H9 (cell line): Measurements from ENCODE around the gene NOS1AP. TPM values are rescaled to one million over a fixed set of nuclear protein-coding genes. Genes with fewer than 3 reads are reported as not detected.

ENCODE experiments used
- DNase-seq: peaks from one replicate; pipeline ENCODE4 v3.0.0-alpha.2; 2017
- H2AFZ ChIP-seq: one replicate; pipeline ENCODE4 v1.6.1; 2013; ENCODE audit warnings: mild to moderate bottlenecking, low read length, control low read depth, moderate library complexity
- H2AK5ac ChIP-seq: 2 replicates; pipeline ENCODE4 v1.6.1; 2013; ENCODE audit warnings: low read length, control low read depth, mixed read lengths; ENCODE audit not compliant: insufficient read length
- H2BK120ac ChIP-seq: one replicate; pipeline ENCODE4 v1.6.1; 2013; ENCODE audit warnings: low read depth, mild to moderate bottlenecking, low read length, control low read depth, inconsistent platforms; ENCODE audit not compliant: poor library complexity, severe bottlenecking
- H2BK12ac ChIP-seq: 2 replicates; pipeline ENCODE4 v1.6.1; 2013; ENCODE audit warnings: low read length, control low read depth, mixed read lengths, low read depth; ENCODE audit not compliant: insufficient read length
- H2BK15ac ChIP-seq: 2 replicates; pipeline ENCODE4 v1.6.1; 2013; ENCODE audit warnings: low read depth, low read length, control low read depth
- H2BK20ac ChIP-seq: one replicate; pipeline ENCODE4 v1.6.1; 2013; ENCODE audit warnings: low read depth, mild to moderate bottlenecking, low read length, control low read depth, inconsistent platforms; ENCODE audit not compliant: poor library complexity, severe bottlenecking
- H2BK5ac ChIP-seq: 2 replicates; pipeline ENCODE4 v1.6.1; 2013; ENCODE audit warnings: low read length, control low read depth, mixed read lengths; ENCODE audit not compliant: insufficient read length
- H3K14ac ChIP-seq: 2 replicates; pipeline ENCODE4 v1.6.1; 2013; ENCODE audit warnings: low read length, control low read depth; ENCODE audit not compliant: insufficient read depth
- H3K18ac ChIP-seq: 2 replicates; pipeline ENCODE4 v1.6.1; 2013; ENCODE audit warnings: low read depth, mild to moderate bottlenecking, mixed read lengths, low read length, control low read depth; ENCODE audit not compliant: insufficient read length
- H3K23ac ChIP-seq: 2 replicates; pipeline ENCODE4 v1.6.1; 2013; ENCODE audit warnings: low read length, control low read depth, mixed read lengths, low read depth; ENCODE audit not compliant: insufficient read length
- H3K23me2 ChIP-seq: 2 replicates; pipeline ENCODE4 v1.6.1; 2013; ENCODE audit warnings: low read depth, mild to moderate bottlenecking, mixed read lengths, low read length, control low read depth; ENCODE audit not compliant: insufficient read length, poor library complexity, severe bottlenecking
- H3K27ac ChIP-seq: 2 replicates; pipeline ENCODE4 v1.5.1; 2013; ENCODE audit warnings: low read length, control low read depth, mixed read lengths, low read depth; ENCODE audit not compliant: insufficient read length
- H3K27me3 ChIP-seq: 2 replicates; pipeline ENCODE4 v1.6.1; 2013; ENCODE audit warnings: low read length, control low read depth, inconsistent platforms; ENCODE audit not compliant: insufficient read depth
- H3K4ac ChIP-seq: 2 replicates; pipeline ENCODE4 v1.6.1; 2013; ENCODE audit warnings: low read depth, mild to moderate bottlenecking, control low read depth, inconsistent platforms, low read length, moderate library complexity
- H3K4me1 ChIP-seq: 2 replicates; pipeline ENCODE4 v1.6.1; 2013; ENCODE audit warnings: low read length, control low read depth, inconsistent platforms; ENCODE audit not compliant: insufficient read depth
- H3K4me2 ChIP-seq: 2 replicates; pipeline ENCODE4 v1.6.1; 2013; ENCODE audit warnings: low read length, control low read depth, mixed read lengths; ENCODE audit not compliant: insufficient read length, insufficient read depth
- H3K56ac ChIP-seq: 2 replicates; pipeline ENCODE4 v1.6.1; 2013; ENCODE audit warnings: low read depth, mild to moderate bottlenecking, mixed read lengths, low read length, control low read depth; ENCODE audit not compliant: insufficient read length
- H3K79me1 ChIP-seq: 2 replicates; pipeline ENCODE4 v1.6.1; 2013; ENCODE audit warnings: low read depth, mild to moderate bottlenecking, moderate library complexity, low read length, control low read depth, inconsistent platforms; ENCODE audit not compliant: insufficient read depth, poor library complexity, severe bottlenecking
- H3K79me2 ChIP-seq: 2 replicates; pipeline ENCODE4 v1.6.1; 2013; ENCODE audit warnings: low read length, control low read depth, inconsistent platforms; ENCODE audit not compliant: insufficient read depth
- H3K9ac ChIP-seq: 2 replicates; pipeline ENCODE4 v1.6.1; 2013; ENCODE audit warnings: low read length, control low read depth, mixed read lengths; ENCODE audit not compliant: insufficient read length; ENCODE audit errors: extremely low read depth
- H3K9me3 ChIP-seq: one replicate; pipeline ENCODE4 v1.6.1; 2013; ENCODE audit warnings: low read depth, low read length, inconsistent platforms; ENCODE audit not compliant: control insufficient read depth
- H3T11ph ChIP-seq: one replicate; pipeline ENCODE4 v1.6.1; 2013; ENCODE audit warnings: mild to moderate bottlenecking, low read length, control low read depth, inconsistent platforms
- H4K20me1 ChIP-seq: one replicate; pipeline ENCODE4 v1.6.1; 2013; ENCODE audit not compliant: control insufficient read depth, insufficient read length, insufficient read depth
- H4K5ac ChIP-seq: 2 replicates; pipeline ENCODE4 v1.6.1; 2013; ENCODE audit warnings: low read depth, mild to moderate bottlenecking, mixed read lengths, low read length, control low read depth; ENCODE audit not compliant: insufficient read length
- H4K8ac ChIP-seq: replicated peaks from 2 replicates; pipeline ENCODE4 v1.6.1; 2013; ENCODE audit warnings: low read length, control low read depth, mixed read lengths, low read depth; ENCODE audit not compliant: insufficient read length
- H4K91ac ChIP-seq: 2 replicates; pipeline ENCODE4 v1.6.1; 2013; ENCODE audit warnings: low read depth, mild to moderate bottlenecking, moderate library complexity, mixed read lengths, low read length, control low read depth; ENCODE audit not compliant: insufficient read length
- H3K27ac Mint-ChIP-seq, 3 experiments: 2 replicates in 2 of 3; 3 replicates in 1 of 3; pipeline ENCODE4 v1.8.0; 2020 to 2021; ENCODE audit warnings: mixed read lengths in 3 of 3, mild to moderate bottlenecking in 1 of 3, moderate library complexity in 1 of 3
- H3K27me3 Mint-ChIP-seq: 2 replicates; pipeline ENCODE4 v1.8.0; 2021; ENCODE audit warnings: low read depth, mild to moderate bottlenecking, moderate library complexity, mixed read lengths
- H3K36me3 Mint-ChIP-seq, 3 experiments: 2 replicates in 2 of 3; 3 replicates in 1 of 3; pipeline ENCODE4 v1.8.0; 2020 to 2021; ENCODE audit warnings: low read depth in 3 of 3, mixed read lengths in 3 of 3; ENCODE audit not compliant: insufficient read depth in 1 of 3
- H3K4me1 Mint-ChIP-seq, 2 experiments: 2 replicates each; pipeline ENCODE4 v1.8.0; 2020; ENCODE audit warnings: mixed read lengths in 2 of 2
- H3K4me3 Mint-ChIP-seq, 2 experiments: 2 replicates in 1 of 2; 3 replicates in 1 of 2; pipeline ENCODE4 v1.8.0; 2020 to 2021; ENCODE audit warnings: mild to moderate bottlenecking in 2 of 2, mixed read lengths in 2 of 2, moderate library complexity in 1 of 2
- H3K9me3 Mint-ChIP-seq, 2 experiments: 2 replicates in 1 of 2; 3 replicates in 1 of 2; pipeline ENCODE4 v1.8.0; 2020; ENCODE audit warnings: mild to moderate bottlenecking in 2 of 2, mixed read lengths in 2 of 2, moderate library complexity in 1 of 2
- WGBS: extraction: QIAGEN DNeasy Blood & Tissue Kit; methylation state at CpG from one replicate; pipeline ENCODE4 v1.1.7; 2013; ENCODE audit warnings: missing lambda C conversion rate, low lambda C conversion rate, mixed read lengths; ENCODE audit not compliant: insufficient read length; ENCODE audit errors: extremely low coverage; 5-methylcytosine and 5-hydroxymethylcytosine counted together
- total RNA-seq: library from RNA; stranded (reverse); gene quantifications from 2 replicates; pipeline ENCODE4 v1.2.1, GENCODE V29; 2021
- TF ChIP-seq, protein P1 (sequence below): fragments of 200-600 bp; sonication (generic); conservative IDR thresholded peaks from 3 replicates; pipeline ENCODE4 v1.8.0; 2021; ENCODE audit warnings: antibody characterized with exemption, mild to moderate bottlenecking

The NOS1AP gene
- total RNA-seq, 1 experiment from 2014 or later: 8.4 TPM

DNA sequence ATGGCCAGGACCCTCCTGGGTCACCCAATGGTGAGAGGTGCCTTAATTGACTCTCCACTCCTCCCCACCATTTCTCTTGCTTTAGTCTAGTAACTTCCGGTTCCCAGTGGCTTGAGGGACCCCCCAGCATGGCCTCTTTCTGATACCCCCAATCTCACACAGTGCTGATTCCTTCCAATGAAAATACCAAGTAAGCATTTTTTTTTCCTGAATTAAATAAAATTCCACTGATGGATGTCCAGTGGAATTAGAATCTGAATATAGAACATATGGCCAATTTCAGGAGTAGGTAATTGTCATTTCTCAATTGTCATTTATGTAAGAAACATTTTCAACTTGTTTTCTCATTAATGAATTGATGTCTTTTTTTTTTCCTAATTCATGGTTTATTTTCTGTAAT is 9.5 kb downstream of the NOS1AP start:
- DNase-seq: no peak
- Histone ChIP-seq H3K4ac (no peak overlapping the region), H3T11ph (no peak overlapping the region), H3K9ac (no peak overlapping the region), H3K79me2 (peaks cover 6% of the 10 kb centered on the region; the same call in 1 of the 2 replicates), H4K20me1 (no peaks in the 10 kb centered on the region), H4K5ac (no peak overlapping the region), H3K18ac (no peak overlapping the region), H3K23me2 (no peaks in the 10 kb centered on the region), H3K27ac (no peak overlapping the region), H4K8ac (no peak overlapping the region), H2BK12ac (no peak overlapping the region), H3K23ac (no peak overlapping the region), H2AFZ (no peak overlapping the region), H2BK5ac (no peak overlapping the region), H2AK5ac (no peak overlapping the region), H3K79me1 (peaks cover 4% of the 10 kb centered on the region), H2BK20ac (no peak overlapping the region), H3K9me3 (no peaks in the 10 kb centered on the region), H3K56ac (no peak overlapping the region), H3K14ac (no peak overlapping the region), H2BK15ac (no peak overlapping the region), H3K4me2 (no peak overlapping the region), H2BK120ac (no peak overlapping the region), H3K27me3 (no peaks in the 10 kb centered on the region), H4K91ac (no peak overlapping the region), H3K4me1 (peaks cover 8% of the 10 kb centered on the region; the same call in 1 of the 2 replicates)
- Mint-ChIP-seq H3K9me3 (peaks cover 6% of the 10 kb centered on the region in 2 experiments; a peak in 4 of 5 replicates), H3K27me3 (no peaks in the 10 kb centered on the region; the same call in 1 of the 2 replicates), H3K4me1 (peaks cover 37 to 39% of the 10 kb centered on the region in 2 experiments), H3K36me3 (peaks cover 15 to 23% (median 21%) of the 10 kb centered on the region in 3 experiments), H3K27ac (no peak overlapping the region), H3K4me3 (no peak overlapping the region; a peak in 1 of 5 replicates)
- WGBS: no CpG with 5 or more reads among the region's 1 CpG
- TF ChIP-seq, protein P1, sequence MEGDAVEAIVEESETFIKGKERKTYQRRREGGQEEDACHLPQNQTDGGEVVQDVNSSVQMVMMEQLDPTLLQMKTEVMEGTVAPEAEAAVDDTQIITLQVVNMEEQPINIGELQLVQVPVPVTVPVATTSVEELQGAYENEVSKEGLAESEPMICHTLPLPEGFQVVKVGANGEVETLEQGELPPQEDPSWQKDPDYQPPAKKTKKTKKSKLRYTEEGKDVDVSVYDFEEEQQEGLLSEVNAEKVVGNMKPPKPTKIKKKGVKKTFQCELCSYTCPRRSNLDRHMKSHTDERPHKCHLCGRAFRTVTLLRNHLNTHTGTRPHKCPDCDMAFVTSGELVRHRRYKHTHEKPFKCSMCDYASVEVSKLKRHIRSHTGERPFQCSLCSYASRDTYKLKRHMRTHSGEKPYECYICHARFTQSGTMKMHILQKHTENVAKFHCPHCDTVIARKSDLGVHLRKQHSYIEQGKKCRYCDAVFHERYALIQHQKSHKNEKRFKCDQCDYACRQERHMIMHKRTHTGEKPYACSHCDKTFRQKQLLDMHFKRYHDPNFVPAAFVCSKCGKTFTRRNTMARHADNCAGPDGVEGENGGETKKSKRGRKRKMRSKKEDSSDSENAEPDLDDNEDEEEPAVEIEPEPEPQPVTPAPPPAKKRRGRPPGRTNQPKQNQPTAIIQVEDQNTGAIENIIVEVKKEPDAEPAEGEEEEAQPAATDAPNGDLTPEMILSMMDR: no peak
